HL-60 (cell line): ENCODE results near the gene TNFRSF21.

Source experiments
- DNase-seq, 2 experiments: peaks; one replicate each; pipeline ENCODE4 v3.0.0-alpha.2; 2010 to 2020; ENCODE audit warnings: low read depth in 1 of 2, low spot score in 1 of 2
- H3K27ac ChIP-seq: fragments of 250-450 bp; sonication (Bioruptor Pico); replicated peaks from 2 replicates; pipeline ENCODE4 v1.5.1; 2020; ENCODE audit warnings: mild to moderate bottlenecking, moderate library complexity
- H3K27me3 ChIP-seq: fragments of 250-450 bp; sonication (Bioruptor Pico); 2 replicates; pipeline ENCODE4 v1.5.1; 2021; ENCODE audit warnings: mild to moderate bottlenecking, moderate library complexity; ENCODE audit not compliant: insufficient read depth, poor library complexity, severe bottlenecking
- H3K4me3 ChIP-seq: replicated peaks from 2 replicates; pipeline ENCODE4 v1.5.1; 2011; ENCODE audit warnings: mild to moderate bottlenecking, control low read depth, low read length; ENCODE audit not compliant: insufficient read depth
- GABPA ChIP-seq: IDR thresholded peaks from 2 replicates; pipeline ENCODE4 v1.6.1; 2012; ENCODE audit warnings: low read depth
- POLR2AphosphoS5 ChIP-seq: IDR thresholded peaks from 2 replicates; pipeline ENCODE4 v1.6.1; 2012; ENCODE audit warnings: low read depth
- SPI1 ChIP-seq: IDR thresholded peaks from 2 replicates; pipeline ENCODE4 v1.6.1; 2012; ENCODE audit warnings: low read depth, mild to moderate bottlenecking, borderline replicate concordance
- TF ChIP-seq, protein P1 (sequence below): IDR thresholded peaks from 2 replicates; pipeline ENCODE4 v1.6.1; 2012; ENCODE audit warnings: low read depth; ENCODE audit not compliant: insufficient replicate concordance
- TF ChIP-seq, protein P2 (sequence below): IDR thresholded peaks from one replicate; pipeline ENCODE4 v1.5.1; 2011; ENCODE audit warnings: low read length, control low read depth, inconsistent platforms; ENCODE audit not compliant: insufficient read depth

Gene TNFRSF21

DNA sequence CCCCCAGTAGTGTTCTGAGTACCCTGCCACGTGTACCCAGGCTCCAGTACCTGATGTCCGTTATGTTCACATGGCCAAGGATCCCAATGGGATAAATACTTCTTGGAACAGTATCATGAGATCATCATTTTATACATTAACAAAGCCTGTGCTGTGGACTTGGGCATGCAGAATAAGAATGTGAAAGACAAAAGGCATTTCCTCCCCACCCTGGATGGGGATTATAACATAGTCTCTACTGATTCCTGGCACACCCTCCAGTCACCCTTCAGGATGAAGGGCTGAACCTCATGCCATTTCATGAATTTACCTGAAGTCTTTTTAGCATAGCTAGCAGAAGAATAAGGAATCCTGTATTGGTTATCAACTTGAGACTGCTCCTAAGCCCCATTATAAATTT, 2.8 kb downstream of the TNFRSF21 start:
- peaks cover 13% of the 10 kb centered on the region for H3K27me3 ChIP-seq
- TF ChIP-seq GABPA (no peak), SPI1 (no peak), POLR2AphosphoS5 (no peak)
- TF ChIP-seq, protein P1, sequence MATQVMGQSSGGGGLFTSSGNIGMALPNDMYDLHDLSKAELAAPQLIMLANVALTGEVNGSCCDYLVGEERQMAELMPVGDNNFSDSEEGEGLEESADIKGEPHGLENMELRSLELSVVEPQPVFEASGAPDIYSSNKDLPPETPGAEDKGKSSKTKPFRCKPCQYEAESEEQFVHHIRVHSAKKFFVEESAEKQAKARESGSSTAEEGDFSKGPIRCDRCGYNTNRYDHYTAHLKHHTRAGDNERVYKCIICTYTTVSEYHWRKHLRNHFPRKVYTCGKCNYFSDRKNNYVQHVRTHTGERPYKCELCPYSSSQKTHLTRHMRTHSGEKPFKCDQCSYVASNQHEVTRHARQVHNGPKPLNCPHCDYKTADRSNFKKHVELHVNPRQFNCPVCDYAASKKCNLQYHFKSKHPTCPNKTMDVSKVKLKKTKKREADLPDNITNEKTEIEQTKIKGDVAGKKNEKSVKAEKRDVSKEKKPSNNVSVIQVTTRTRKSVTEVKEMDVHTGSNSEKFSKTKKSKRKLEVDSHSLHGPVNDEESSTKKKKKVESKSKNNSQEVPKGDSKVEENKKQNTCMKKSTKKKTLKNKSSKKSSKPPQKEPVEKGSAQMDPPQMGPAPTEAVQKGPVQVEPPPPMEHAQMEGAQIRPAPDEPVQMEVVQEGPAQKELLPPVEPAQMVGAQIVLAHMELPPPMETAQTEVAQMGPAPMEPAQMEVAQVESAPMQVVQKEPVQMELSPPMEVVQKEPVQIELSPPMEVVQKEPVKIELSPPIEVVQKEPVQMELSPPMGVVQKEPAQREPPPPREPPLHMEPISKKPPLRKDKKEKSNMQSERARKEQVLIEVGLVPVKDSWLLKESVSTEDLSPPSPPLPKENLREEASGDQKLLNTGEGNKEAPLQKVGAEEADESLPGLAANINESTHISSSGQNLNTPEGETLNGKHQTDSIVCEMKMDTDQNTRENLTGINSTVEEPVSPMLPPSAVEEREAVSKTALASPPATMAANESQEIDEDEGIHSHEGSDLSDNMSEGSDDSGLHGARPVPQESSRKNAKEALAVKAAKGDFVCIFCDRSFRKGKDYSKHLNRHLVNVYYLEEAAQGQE: no peak
- TF ChIP-seq, protein P2, sequence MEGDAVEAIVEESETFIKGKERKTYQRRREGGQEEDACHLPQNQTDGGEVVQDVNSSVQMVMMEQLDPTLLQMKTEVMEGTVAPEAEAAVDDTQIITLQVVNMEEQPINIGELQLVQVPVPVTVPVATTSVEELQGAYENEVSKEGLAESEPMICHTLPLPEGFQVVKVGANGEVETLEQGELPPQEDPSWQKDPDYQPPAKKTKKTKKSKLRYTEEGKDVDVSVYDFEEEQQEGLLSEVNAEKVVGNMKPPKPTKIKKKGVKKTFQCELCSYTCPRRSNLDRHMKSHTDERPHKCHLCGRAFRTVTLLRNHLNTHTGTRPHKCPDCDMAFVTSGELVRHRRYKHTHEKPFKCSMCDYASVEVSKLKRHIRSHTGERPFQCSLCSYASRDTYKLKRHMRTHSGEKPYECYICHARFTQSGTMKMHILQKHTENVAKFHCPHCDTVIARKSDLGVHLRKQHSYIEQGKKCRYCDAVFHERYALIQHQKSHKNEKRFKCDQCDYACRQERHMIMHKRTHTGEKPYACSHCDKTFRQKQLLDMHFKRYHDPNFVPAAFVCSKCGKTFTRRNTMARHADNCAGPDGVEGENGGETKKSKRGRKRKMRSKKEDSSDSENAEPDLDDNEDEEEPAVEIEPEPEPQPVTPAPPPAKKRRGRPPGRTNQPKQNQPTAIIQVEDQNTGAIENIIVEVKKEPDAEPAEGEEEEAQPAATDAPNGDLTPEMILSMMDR: no peak
- H3K4me3 ChIP-seq: no peak overlapping the region
- H3K27ac ChIP-seq: no peak overlapping the region
- DNase-seq: no peak

DNA sequence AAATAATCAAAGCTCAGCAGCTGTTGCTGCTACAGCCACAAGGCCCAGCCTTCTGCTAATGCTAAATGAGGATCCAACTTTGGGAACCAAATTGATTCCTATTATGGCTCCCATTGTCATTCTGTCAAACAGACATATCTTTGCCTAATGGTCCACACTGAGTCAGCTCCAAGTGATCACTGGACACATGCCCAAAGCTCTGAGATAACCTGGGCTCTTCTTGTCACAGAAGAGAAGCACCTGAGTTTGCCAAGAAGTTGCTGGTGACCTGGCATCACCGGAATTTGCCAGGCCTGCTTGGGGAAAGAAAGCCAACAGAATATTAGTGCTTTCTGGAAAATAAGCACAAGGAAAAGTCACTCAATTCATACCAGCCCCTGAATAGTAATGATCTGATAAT, 5.8 kb downstream of the TNFRSF21 start:
- Histone ChIP-seq H3K27ac (no peak overlapping the region), H3K4me3 (no peak overlapping the region), H3K27me3 (peaks cover 10% of the 10 kb centered on the region)
- TF ChIP-seq, protein P2: no peak
- TF ChIP-seq SPI1 (no peak), GABPA (no peak), POLR2AphosphoS5 (no peak)
- TF ChIP-seq, protein P1: no peak
- no peak for DNase-seq

DNA sequence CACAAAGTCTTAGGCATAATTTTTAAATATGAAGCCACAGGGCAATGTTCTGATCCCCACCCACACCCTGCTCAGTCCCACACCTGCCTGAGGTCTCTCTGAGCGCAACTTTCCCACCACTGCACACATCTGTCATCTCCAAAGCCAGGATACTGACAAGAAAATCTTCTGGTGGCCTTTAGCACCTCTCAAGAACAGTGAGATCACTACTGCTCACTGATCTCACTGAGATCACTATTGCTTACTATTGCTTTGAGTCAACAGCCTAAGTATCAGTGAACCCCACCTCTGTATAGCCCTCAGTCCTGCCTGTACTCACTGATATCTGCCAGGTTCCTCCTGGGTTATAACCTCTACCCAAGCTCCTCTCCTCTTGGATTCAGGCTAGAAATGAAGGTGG, 6.4 kb downstream of the TNFRSF21 start:
- Histone ChIP-seq H3K27ac (no peak overlapping the region), H3K4me3 (no peak overlapping the region), H3K27me3 (peaks cover 5% of the 10 kb centered on the region)
- no peak for TF ChIP-seq SPI1
- TF ChIP-seq, protein P1: no peak
- DNase-seq: no peak

DNA sequence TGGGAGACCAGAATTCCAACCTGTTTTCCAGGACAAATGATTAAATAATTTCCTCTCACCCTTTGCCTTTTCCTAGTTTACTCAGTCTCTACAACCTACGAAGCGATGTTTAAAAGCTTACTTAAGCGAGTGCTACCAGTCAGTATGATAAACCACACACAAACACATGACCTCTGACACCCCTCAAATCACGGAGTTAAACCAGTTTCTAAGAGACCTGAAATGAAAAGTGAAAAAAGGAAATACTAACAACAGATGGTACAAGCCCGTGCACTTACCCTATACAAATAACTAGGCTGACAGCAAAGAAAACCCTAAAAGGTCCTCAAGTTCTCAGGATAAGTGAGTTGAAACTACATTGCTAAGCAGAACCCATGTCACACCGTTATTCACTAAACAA, 7.7 kb downstream of the TNFRSF21 start:
- no peaks in the 10 kb centered on the region for H3K27me3 ChIP-seq
- TF ChIP-seq, protein P1: no peak
- TF ChIP-seq GABPA (no peak), SPI1 (no peak), POLR2AphosphoS5 (no peak)
- TF ChIP-seq, protein P2: no peak
- DNase-seq: no peak
- no peak overlapping the region for H3K4me3 ChIP-seq
- H3K27ac ChIP-seq: no peak overlapping the region
